K562 (cell line): Measurements from ENCODE around the gene CHST15. TPM values are rescaled to one million over a fixed set of nuclear protein-coding genes. Genes with fewer than 3 reads are reported as not detected.

Experiments used
- ATAC-seq: fragments of 200-7000 bp; cut with Tn5 transposase; 3 replicates; pipeline ENCODE4 v1.9.1; 2020; ENCODE audit warnings: moderate library complexity
- BruUV-seq: library from RNA; stranded (reverse); fragments of 400-500 nt; replicated peaks from 2 replicates; lab custom pipeline; 2021; lab: Mats Ljungman, UMichigan
- CTCF ChIA-PET: fragments of 300-600 bp; formaldehyde crosslinking; extraction: SDS; loops from one replicate; lab custom pipeline; 2021; ENCODE audit warnings: low intra/inter-chr PET ratio; lab: Yijun Ruan, JAX
- POLR2A ChIA-PET: fragments of 300-600, 350-650 bp; sonication (Branson Sonifier 250); formaldehyde crosslinking; extraction: SDS; loops from one replicate; lab custom pipeline; 2021; ENCODE audit warnings: antibody characterized with exemption, inconsistent platforms; lab: Yijun Ruan, JAX
- DNase-seq, 4 experiments: peaks; one replicate each; pipeline versions ENCODE4 v3.0.0 to v3.0.0-alpha.2; 2011 to 2018; ENCODE audit warnings: low spot score in 3 of 4, mixed read lengths in 3 of 4; ENCODE audit errors: extremely low read depth in 1 of 4
- FAIRE-seq: peaks from 2 replicates; lab custom pipeline; 2011; peaks lifted over from hg19 to GRCh38; lab: Jason Lieb, UNC
- H2AFZ ChIP-seq: 2 replicates; pipeline ENCODE4 v1.6.0; 2011; ENCODE audit warnings: low read depth, low read length, control low read depth, inconsistent platforms
- H3K27ac ChIP-seq: fragments of 200-600 bp; 3 replicates; pipeline ENCODE4 v1.8.0; 2011; ENCODE audit warnings: low read depth, mild to moderate bottlenecking, control low read depth, inconsistent platforms, low read length, moderate library complexity, mixed read lengths; ENCODE audit errors: extremely low read depth
- H3K27me3 ChIP-seq, 2 experiments: fragments of 300-600 bp in 1 of 2; 2 replicates in 1 of 2; 3 replicates in 1 of 2; pipeline versions ENCODE4 v1.6.0 to v1.8.0; 2011; ENCODE audit warnings: inconsistent platforms in 2 of 2, low read length in 2 of 2, mild to moderate bottlenecking in 1 of 2, mixed read lengths in 1 of 2, moderate library complexity in 1 of 2; ENCODE audit not compliant: control insufficient read depth in 2 of 2, insufficient read depth in 2 of 2
- H3K36me3 ChIP-seq: fragments of 300-600 bp; 3 replicates; pipeline ENCODE4 v1.8.0; 2011; ENCODE audit warnings: mild to moderate bottlenecking, low read length, inconsistent platforms; ENCODE audit not compliant: control insufficient read depth, insufficient read depth
- H3K4me1 ChIP-seq, 2 experiments: fragments of 200-600 bp in 1 of 2; replicated peaks in 1 of 2; 2 replicates in 1 of 2; 3 replicates in 1 of 2; pipeline versions ENCODE4 v1.5.1 to v1.8.0; 2011; ENCODE audit warnings: inconsistent platforms in 2 of 2, low read length in 2 of 2, mild to moderate bottlenecking in 1 of 2, mixed read lengths in 1 of 2, moderate library complexity in 1 of 2; ENCODE audit not compliant: control insufficient read depth in 2 of 2, insufficient read depth in 2 of 2
- H3K4me2 ChIP-seq: 2 replicates; pipeline ENCODE4 v1.6.1; 2011; ENCODE audit warnings: low read length, control low read depth, inconsistent platforms, mixed read lengths; ENCODE audit not compliant: insufficient read depth
- H3K4me3 ChIP-seq: fragments of 200-600 bp; sonication (generic), shearing (Covaris generic); 2 replicates; pipeline ENCODE4 v1.5.1; 2016; ENCODE audit warnings: control low read depth, inconsistent platforms
- H3K79me2 ChIP-seq: fragments of 200-600 bp; 3 replicates; pipeline ENCODE4 v1.8.0; 2011; ENCODE audit warnings: low read length, inconsistent platforms; ENCODE audit not compliant: control insufficient read depth, insufficient read depth
- H3K9ac ChIP-seq, 2 experiments: 2 replicates each; pipeline versions ENCODE4 v1.6.0 to v1.6.1; 2011; ENCODE audit warnings: low read depth in 2 of 2, low read length in 2 of 2, control low read depth in 1 of 2, inconsistent platforms in 1 of 2, mild to moderate bottlenecking in 1 of 2, mixed read lengths in 1 of 2; ENCODE audit not compliant: insufficient read depth in 1 of 2
- H3K9me1 ChIP-seq: one replicate; pipeline ENCODE4 v1.6.0; 2011; ENCODE audit warnings: inconsistent platforms, mild to moderate bottlenecking, low read length, moderate library complexity; ENCODE audit not compliant: control insufficient read depth, insufficient read depth
- H3K9me3 ChIP-seq: replicated peaks from 2 replicates; pipeline ENCODE4 v1.5.1; 2011; ENCODE audit warnings: low read depth, low read length, inconsistent platforms; ENCODE audit not compliant: control insufficient read depth, insufficient read depth
- H4K20me1 ChIP-seq: replicated peaks from 2 replicates; pipeline ENCODE4 v1.6.1; 2011; ENCODE audit warnings: low read length, inconsistent platforms, mixed read lengths; ENCODE audit not compliant: control insufficient read depth, insufficient read depth
- CBFA2T2 ChIP-seq: fragments of 450-650 bp; conservative IDR thresholded peaks from 2 replicates; pipeline ENCODE4 v1.6.1; 2017; ENCODE audit warnings: mild to moderate bottlenecking
- FOXJ2 ChIP-seq: fragments of 200-800 bp; sonication (Bioruptor generic); IDR thresholded peaks from 2 replicates; pipeline ENCODE4 v1.6.1; 2016; ENCODE audit warnings: missing genetic modification characterization, missing compliant biosample characterization
- GATAD2A ChIP-seq: fragments of 450-650 bp; IDR thresholded peaks from 2 replicates; pipeline ENCODE4 v1.6.1; 2017
- KDM1A ChIP-seq, 2 experiments: fragments of 450-650 bp; IDR thresholded peaks; 2 replicates each; pipeline ENCODE4 v1.6.1; 2016; ENCODE audit warnings: mild to moderate bottlenecking in 2 of 2
- MEF2A ChIP-seq: IDR thresholded peaks from 2 replicates; pipeline ENCODE4 v1.6.1; 2011; ENCODE audit warnings: low read depth, mild to moderate bottlenecking, low read length, moderate library complexity; ENCODE audit not compliant: control insufficient read depth
- NELFE ChIP-seq: IDR thresholded peaks from 2 replicates; pipeline ENCODE4 v1.6.1; 2011; ENCODE audit warnings: mild to moderate bottlenecking; ENCODE audit not compliant: insufficient read depth, insufficient read length
- RFX1 ChIP-seq: fragments of 450-650 bp; IDR thresholded peaks from 2 replicates; pipeline ENCODE4 v1.6.1; 2016; ENCODE audit warnings: mild to moderate bottlenecking, moderate library complexity
- STAT5B ChIP-seq: fragments of 250-450 bp; sonication (Bioruptor Pico); IDR thresholded peaks from 2 replicates; pipeline ENCODE4 v1.8.0; 2021; ENCODE audit warnings: mild to moderate bottlenecking, inconsistent platforms
- ZNF561 ChIP-seq: fragments of 450-650 bp; formaldehyde crosslinking; conservative IDR thresholded peaks from 2 replicates; pipeline ENCODE4 v1.4.0; 2020; ENCODE audit warnings: mild to moderate bottlenecking, moderate library complexity
- ZSCAN29 ChIP-seq: fragments of 450-650 bp; IDR thresholded peaks from 2 replicates; pipeline ENCODE4 v1.6.1; 2017
- WGBS: fragments of 100-300 bp; shearing (Covaris generic); methylation state at CpG from one replicate; pipeline ENCODE4 v1.1.6; 2016; ENCODE audit warnings: low coverage, mixed read lengths; ENCODE audit not compliant: insufficient coverage; ENCODE audit errors: missing lambda C conversion rate; 5-methylcytosine and 5-hydroxymethylcytosine counted together
- in situ Hi-C: fragments of 300-500 bp; cut with MboI; formaldehyde crosslinking; loops from 4 replicates; pipeline ENCODE4 v1.15.0; 2018; ENCODE audit warnings: inconsistent platforms, mixed read lengths
- intact Hi-C: fragments of 100-400 bp; cut with micrococcal nuclease; formaldehyde crosslinking; loops from 2 replicates; pipeline ENCODE4 v1.14.2; 2022
- polyA plus RNA-seq, 8 experiments: library from polyadenylated mRNA; depleted of rRNA in 4 of 8; stranded (reverse) in 5 of 8; unstranded in 3 of 8; fragments of >200 nt; fragmentation: Nextera tagmentation in 2 of 8; fragmentation: Illumina TruSeq in 1 of 8; extraction: Ambion mirVana in 2 of 8; extraction: Trizol in 1 of 8; gene quantifications; 2 replicates each; pipeline versions ENCODE4 v1.2.1 to v1.2.3, GENCODE V29; 2011 to 2014; ENCODE audit warnings: inconsistent platforms in 1 of 8, missing spikeins in 1 of 8
- total RNA-seq, 7 experiments: library from RNA; depleted of rRNA in 6 of 7; stranded (reverse); fragments of >200 nt in 6 of 7; fragmentation: Illumina TruSeq in 2 of 7; extraction: Trizol in 2 of 7; gene quantifications; 2 replicates each; pipeline versions ENCODE4 v1.2.1 to v1.2.3, GENCODE V29; 2011 to 2021; ENCODE audit warnings: low replicate concordance in 1 of 7
- TF ChIP-seq, protein P1 (sequence below): fragments of 450-650 bp; conservative IDR thresholded peaks from 2 replicates; pipeline ENCODE4 v1.6.1; 2016; ENCODE audit warnings: missing genetic modification characterization, low read depth, mild to moderate bottlenecking, missing compliant biosample characterization, moderate library complexity
- TF ChIP-seq, protein P2 (sequence below): fragments of 450-650 bp; formaldehyde crosslinking; IDR thresholded peaks from 2 replicates; pipeline ENCODE4 v1.4.0; 2020; ENCODE audit warnings: mild to moderate bottlenecking
- TF ChIP-seq, protein P3 (sequence below): fragments of 450-650 bp; IDR thresholded peaks from 2 replicates; pipeline ENCODE4 v1.6.1; 2017; ENCODE audit warnings: antibody characterized with exemption
- TF ChIP-seq, protein P4 (sequence below): fragments of 250-450 bp; sonication (Bioruptor Pico); IDR thresholded peaks from 2 replicates; pipeline ENCODE4 v1.8.0; 2021; ENCODE audit warnings: borderline replicate concordance, mild to moderate bottlenecking, moderate library complexity; ENCODE audit not compliant: poor library complexity, severe bottlenecking
- TF ChIP-seq, protein P5 (sequence below): sonication (generic); formaldehyde crosslinking; IDR thresholded peaks from 2 replicates; pipeline ENCODE4 v1.8.1; 2022; ENCODE audit warnings: missing genetic modification reagents

Gene CHST15
- total and polyA plus RNA-seq, 9 of the 15 experiments (the other 6 are each of a cell fraction or from before 2014, with no cell fraction given) = 0.04 to 0.16 (median 0.08) TPM

DNA sequence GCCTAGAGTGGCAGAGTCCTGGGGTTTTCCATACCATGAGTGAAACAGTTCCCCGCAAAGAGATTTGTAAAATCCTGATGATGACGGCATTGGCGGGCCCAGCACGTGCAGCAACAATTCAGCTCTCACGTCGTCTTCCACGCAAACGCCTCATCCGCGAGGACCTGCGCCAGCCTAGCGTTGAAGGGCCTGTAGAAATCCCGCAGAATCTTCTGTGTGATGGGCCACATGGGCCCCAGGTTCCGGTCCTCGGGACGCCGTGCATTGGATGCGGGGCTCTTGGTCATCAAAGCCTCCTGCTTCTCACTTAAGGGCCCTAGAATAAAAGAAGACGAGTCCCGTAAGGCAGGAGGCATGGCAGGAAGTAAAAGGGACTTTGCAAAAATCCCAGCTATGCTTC lies 83.4 kb downstream of the CHST15 start (continued):
- TF ChIP-seq, protein P1, sequence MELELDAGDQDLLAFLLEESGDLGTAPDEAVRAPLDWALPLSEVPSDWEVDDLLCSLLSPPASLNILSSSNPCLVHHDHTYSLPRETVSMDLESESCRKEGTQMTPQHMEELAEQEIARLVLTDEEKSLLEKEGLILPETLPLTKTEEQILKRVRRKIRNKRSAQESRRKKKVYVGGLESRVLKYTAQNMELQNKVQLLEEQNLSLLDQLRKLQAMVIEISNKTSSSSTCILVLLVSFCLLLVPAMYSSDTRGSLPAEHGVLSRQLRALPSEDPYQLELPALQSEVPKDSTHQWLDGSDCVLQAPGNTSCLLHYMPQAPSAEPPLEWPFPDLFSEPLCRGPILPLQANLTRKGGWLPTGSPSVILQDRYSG (tag) = no peak
- TF ChIP-seq KDM1A (IDR thresholded peaks at IDR 0.05) = no peak
- TF ChIP-seq, protein P2, sequence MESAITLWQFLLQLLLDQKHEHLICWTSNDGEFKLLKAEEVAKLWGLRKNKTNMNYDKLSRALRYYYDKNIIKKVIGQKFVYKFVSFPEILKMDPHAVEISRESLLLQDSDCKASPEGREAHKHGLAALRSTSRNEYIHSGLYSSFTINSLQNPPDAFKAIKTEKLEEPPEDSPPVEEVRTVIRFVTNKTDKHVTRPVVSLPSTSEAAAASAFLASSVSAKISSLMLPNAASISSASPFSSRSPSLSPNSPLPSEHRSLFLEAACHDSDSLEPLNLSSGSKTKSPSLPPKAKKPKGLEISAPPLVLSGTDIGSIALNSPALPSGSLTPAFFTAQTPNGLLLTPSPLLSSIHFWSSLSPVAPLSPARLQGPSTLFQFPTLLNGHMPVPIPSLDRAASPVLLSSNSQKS (CRISPR knock-in tag) = no peak
- TF ChIP-seq FOXJ2 (tag) = no peak
- TF ChIP-seq ZNF561 (CRISPR knock-in tag) = no peak
- TF ChIP-seq MEF2A = no peak
- no peak for TF ChIP-seq GATAD2A
- TF ChIP-seq, all 486 proteins: peak for 0

DNA sequence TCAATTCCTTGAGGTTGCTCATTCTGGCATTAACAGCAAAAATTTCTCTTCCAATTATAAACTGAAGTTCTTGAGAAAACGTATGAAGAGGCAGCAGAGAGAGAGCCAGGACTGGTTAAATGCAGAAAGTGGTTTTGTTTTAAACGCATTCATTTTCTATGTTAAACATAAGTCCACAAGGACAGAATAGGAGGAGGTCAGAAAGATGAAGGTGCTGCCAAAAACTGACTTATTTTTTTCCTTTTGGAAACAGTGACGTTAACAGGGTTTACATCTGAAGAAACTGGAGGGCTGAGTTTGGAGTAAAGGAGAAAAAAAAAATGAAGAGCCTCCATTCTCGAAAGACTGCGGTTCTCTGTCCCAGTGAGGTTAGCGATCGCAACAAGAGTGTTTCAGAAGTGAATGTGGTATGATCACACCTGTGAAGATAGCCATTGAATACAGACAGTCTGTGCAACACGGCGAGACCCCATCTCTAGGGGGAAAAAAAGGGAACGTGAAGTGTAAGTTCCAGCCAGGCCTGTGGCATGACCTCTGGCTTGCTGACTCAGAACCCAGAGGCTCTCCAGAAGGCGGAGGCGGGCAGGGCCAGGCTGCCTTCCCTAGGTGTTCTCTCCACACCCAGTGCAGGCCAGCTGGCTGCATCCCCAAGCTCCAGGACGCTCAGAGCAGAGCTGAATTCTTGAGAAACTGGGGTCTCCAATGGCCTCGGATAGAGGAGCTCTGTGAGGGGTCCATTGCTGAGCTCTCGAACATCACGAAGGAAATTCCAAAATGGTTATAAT lies 84.0 kb downstream of the CHST15 start:
- H3K9me3 ChIP-seq = no peaks in the 10 kb centered on the region
- H3K27ac ChIP-seq = no peak overlapping the region
- H3K79me2 ChIP-seq = no peaks in the 10 kb centered on the region
- ATAC-seq = no peak
- intact Hi-C loops = no loop called here
- no TSS peak for BruUV-seq
- no peak for FAIRE-seq
- no peak overlapping the region for H2AFZ ChIP-seq
- no peak overlapping the region for H3K9ac ChIP-seq
- no peak for DNase-seq
- CTCF ChIA-PET = no interaction called here
- H4K20me1 ChIP-seq = 0 out of 2 replicates have a peak, but pooled peaks cover 4% of the 10 kb centered on the region
- in situ Hi-C loops = loop anchor here (25.0 kb wide), 1 partner anchor 503 kb away; no protein-coding TSS in a partner anchor
- H3K27me3 ChIP-seq = peaks cover 2 to 51% of the 10 kb centered on the region in 2 experiments; a peak in 3 of 5 replicates
- H3K4me1 ChIP-seq = no peaks in the 10 kb centered on the region
- POLR2A ChIA-PET = no interaction called here
- H3K36me3 ChIP-seq = no peaks in the 10 kb centered on the region
- under 1% methylated on average over 13 of the region's 16 CpGs for WGBS
- no peak overlapping the region for H3K4me3 ChIP-seq
- H3K9me1 ChIP-seq = no peaks in the 10 kb centered on the region
- no peak overlapping the region for H3K4me2 ChIP-seq
- TF ChIP-seq, protein P3, sequence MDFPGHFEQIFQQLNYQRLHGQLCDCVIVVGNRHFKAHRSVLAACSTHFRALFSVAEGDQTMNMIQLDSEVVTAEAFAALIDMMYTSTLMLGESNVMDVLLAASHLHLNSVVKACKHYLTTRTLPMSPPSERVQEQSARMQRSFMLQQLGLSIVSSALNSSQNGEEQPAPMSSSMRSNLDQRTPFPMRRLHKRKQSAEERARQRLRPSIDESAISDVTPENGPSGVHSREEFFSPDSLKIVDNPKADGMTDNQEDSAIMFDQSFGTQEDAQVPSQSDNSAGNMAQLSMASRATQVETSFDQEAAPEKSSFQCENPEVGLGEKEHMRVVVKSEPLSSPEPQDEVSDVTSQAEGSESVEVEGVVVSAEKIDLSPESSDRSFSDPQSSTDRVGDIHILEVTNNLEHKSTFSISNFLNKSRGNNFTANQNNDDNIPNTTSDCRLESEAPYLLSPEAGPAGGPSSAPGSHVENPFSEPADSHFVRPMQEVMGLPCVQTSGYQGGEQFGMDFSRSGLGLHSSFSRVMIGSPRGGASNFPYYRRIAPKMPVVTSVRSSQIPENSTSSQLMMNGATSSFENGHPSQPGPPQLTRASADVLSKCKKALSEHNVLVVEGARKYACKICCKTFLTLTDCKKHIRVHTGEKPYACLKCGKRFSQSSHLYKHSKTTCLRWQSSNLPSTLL = no peak
- TF ChIP-seq STAT5B (CRISPR knock-in tag) (no peak), CBFA2T2 (no peak), NELFE (no peak), RFX1 (no peak), ZSCAN29 (no peak)
- TF ChIP-seq, protein P4, sequence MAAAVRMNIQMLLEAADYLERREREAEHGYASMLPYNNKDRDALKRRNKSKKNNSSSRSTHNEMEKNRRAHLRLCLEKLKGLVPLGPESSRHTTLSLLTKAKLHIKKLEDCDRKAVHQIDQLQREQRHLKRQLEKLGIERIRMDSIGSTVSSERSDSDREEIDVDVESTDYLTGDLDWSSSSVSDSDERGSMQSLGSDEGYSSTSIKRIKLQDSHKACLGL (CRISPR knock-in tag) = no peak
- TF ChIP-seq, protein P5, sequence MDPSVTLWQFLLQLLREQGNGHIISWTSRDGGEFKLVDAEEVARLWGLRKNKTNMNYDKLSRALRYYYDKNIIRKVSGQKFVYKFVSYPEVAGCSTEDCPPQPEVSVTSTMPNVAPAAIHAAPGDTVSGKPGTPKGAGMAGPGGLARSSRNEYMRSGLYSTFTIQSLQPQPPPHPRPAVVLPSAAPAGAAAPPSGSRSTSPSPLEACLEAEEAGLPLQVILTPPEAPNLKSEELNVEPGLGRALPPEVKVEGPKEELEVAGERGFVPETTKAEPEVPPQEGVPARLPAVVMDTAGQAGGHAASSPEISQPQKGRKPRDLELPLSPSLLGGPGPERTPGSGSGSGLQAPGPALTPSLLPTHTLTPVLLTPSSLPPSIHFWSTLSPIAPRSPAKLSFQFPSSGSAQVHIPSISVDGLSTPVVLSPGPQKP = no peak
